Measurements from ENCODE around the gene DOCK1. TPM values are rescaled to one million over a fixed set of nuclear protein-coding genes. Genes with fewer than 3 reads are reported as not detected.

DOCK1 gene
- total RNA-seq, 1 donor from 2014 or later, result 108 TPM

DNA sequence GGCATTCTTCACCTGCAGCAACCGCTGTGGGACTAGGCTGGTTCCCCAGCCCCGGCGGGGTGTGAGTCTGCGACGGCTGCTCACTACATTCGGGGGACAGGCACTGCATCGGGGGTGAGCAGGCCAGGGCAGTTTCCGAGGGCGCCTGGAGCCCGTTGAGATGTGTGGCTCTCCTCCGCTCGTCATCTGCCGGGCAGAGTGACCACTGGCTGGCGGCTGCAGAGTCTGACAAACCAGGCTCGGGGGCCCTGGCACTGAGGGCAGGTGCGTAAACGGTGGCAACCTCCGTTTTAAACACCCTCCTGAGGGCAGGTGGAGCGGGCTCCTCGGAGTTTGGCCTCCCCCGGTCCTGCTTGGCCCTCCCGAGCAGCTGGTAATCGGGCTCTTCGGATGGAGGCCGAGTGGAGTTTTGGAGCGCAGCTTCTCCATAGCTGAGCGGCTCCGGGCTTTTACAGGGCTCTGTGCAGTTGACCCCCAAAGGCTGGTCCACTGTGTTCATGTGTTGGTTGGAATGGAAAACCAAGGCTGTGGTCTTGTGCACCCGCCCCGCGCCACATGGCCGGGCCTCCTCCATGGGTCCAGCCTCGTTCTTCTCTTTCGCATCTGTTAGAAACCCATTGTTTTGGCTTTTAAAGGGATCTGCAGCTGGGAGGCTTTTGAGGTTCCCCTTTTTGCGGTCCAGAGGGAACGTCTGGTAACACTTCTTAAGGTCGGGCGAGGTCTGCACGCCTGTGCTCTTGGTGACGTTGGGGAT is 270.3 kb downstream of the DOCK1 start:
- DNase-seq (ENCODE audit: low read depth), result no peak

DNA sequence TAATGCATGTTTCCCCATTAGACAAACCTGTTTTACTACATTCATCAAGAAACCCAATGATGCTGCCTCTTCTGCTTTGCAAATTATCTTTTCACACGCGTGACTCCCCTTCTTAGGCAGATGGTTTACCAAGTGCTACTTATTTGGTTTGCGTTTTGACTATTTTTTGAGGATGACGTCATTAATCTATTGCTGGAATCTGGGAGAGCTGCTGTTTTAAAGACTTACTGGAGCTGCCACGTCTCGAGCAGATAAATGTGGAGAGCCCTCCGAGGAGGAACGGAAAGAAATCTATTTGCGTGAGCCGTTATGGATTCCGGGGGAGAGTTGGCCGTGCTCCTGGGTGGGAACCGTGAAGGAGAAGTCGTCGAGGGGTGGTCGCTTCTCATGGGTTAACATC is 271.4 kb downstream of the DOCK1 start:
- DNase-seq (ENCODE audit: low read depth), result no peak

DNA sequence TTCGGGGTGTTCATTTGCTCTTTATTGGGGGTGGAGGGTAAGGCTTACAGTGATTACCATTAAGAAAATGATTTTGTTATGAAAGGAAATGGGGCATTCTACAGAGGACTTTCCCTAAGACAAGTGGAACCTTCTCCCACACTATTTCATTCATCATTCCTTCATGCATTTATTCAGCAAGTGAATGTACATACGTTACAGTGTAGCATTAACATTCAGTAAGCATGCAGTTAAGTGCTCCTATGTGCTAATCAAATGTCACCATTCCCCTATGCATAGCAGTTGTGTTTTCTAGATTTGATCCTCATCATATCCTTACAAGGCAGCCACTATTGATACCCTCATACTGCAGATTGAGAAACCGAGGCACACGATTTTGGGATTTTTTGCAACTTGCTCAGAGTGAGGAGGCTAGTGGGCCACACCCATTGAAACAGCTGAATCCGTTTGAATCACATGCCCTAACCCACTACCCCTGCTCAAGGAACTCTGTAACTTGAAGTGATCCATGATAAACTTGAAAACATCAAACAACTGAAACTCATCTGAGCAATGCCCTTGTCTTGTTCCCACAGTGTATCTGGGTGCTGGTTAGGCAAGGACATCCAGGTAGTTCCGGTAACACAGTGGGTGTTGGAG is 274.5 kb downstream of the DOCK1 start:
- DNase-seq (ENCODE audit: low read depth), result no peak

DNA sequence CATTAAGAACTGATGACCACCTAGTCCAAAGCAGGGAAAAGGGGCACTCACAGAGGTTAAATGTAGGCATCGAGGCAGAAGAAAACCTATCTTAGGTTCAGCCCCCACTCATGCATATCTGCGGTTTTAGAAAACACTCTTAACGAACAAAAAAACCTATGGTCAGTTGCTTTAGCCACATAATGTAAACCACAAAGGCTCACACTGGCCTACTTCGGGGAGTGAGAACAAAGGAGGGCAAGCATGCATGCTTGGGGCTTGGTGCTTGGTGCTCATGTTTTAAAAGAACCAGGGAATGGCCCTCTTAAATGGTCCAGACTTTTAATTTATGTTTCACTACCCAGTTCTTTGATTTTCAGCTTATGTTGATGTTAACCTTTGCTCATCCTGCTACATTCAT is 276.9 kb downstream of the DOCK1 start:
- no peak for DNase-seq (ENCODE audit: low read depth)

DNA sequence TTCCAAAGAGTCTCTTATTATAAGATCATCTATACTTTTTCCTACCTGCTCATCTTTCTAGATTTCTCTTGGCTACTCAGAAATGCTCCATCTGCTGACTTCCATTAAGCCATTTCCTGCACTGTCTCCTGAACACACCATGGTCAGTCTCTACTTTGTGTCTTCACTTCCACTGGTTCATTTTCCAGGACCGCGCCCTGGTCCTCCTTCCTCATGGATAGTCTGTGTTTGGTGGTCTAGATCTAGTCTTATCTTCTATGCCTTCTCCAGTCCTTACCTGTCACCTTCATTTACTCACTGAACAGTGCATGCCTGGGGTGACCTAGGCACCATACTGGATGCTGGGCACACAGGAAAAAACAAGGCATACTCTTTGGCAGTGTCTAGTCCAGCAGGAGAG is 279.4 kb downstream of the DOCK1 start:
- DNase-seq (ENCODE audit: low read depth), result no peak

DNA sequence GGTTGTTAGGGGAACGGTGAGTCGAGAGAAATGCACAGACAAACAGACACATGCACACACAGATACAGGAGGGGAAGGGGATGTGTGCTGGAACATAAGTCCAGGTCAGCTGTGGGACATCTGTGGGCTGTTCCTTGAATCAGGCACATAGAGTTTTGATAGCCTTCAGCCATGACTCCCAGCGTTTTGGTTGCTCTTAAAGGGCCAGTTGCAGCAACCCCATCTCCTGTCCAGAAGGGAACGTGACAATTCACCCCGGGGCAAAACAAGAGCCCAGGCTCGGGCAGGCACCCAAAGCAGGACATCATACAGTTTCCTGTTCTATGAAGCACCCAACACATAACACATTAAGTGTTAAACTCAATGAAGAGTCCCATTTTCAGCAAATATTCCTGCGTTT is 281.6 kb downstream of the DOCK1 start:
- no peak for DNase-seq (ENCODE audit: low read depth)

DNA sequence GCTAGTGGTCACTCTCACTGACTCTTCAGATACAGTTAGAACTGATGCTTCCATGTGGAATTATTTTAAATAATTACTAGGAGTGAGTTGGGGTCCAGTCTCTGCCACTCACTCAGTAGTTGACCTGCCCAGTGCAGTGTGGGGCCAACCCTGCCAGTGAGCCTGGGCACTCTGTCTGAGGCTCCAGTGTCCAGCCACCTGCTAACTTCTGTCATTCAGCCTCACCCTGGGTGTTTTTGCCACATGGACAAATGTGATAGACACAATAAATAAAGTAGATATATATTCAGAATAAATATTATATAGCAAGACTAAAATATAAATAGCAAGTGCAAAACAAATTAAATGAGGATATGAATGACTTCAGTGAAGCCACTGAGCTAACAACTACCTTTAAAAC is 284.0 kb downstream of the DOCK1 start:
- no peak for DNase-seq (ENCODE audit: low read depth)

DNA sequence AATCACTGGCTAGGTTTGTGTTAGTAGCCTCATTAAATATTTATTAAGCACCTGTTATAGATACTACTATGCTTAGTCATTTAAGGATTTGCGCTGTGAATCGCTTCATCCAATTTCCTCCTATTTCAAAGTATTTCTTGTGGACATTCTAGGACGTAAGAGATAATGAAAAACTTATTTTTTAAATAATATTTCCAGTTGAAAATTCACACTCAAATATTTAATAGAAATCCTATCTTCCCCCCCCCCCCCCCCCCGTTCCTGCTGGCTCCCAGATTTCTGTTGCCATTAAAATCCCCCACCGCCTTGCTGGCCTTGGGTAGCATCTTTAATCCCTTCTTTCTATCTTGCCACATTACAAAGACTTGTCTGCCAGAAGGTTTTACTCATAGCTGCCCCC is 285.2 kb downstream of the DOCK1 start:
- DNase-seq (ENCODE audit: low read depth), result no peak

DNA sequence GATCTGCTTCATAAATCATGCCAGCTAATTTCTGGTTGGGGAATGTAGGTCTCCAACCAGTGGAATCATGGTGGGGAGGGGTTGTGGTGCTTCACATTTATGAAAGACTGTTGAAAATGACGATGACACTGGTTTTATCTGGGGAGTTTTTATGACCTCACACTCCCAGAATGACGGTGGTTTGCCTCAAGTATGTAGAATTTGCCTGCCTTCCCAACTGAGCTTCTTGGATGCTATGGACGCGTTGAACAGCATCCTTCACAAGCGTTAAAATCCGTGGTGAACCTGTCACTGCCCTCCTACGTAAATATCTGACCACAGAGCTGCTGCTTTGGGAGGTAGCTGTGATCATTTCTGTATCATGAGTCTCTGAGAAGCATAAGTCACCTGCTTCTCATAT is 287.9 kb downstream of the DOCK1 start:
- DNase-seq (ENCODE audit: low read depth), result no peak

DNA sequence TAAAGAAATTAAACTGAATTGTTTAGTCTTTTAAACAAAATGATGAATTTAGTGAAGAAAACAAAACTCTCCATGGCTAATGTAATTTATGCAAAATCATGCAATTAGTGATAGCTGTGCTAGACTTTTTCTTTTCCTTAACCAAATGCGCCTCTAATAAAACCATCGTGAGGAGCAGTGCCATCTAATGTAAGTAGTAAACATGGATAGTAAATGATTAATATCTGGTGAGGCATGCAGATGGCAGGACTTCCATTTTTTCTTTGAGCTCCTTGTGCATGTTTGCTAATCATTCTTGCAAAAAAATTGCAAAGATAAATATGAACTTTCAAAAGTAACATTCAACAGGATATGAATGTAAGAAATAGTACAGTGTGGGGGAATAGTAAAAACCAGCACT is 288.9 kb downstream of the DOCK1 start:
- DNase-seq (ENCODE audit: low read depth), result peak; percentile 28

DNA sequence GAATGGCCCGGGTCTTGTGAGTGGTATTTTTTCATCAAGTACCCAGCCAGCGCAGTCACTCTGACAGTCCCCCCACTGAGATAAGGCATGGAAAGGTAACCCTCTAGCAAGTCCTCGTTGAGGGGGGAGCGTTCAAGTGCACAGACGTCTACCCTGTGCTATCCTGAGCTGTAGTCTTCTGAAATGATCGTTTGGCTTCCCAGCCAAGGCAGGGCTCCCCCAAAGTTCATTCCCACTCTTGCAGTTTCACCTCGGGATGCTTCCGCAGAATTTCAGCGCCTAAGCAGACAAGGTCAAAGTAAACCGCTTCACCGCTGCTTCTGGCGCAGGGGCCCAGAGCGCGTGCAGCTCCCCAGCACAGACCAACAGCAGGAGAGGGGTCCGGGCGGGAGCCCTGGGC is 289.4 kb downstream of the DOCK1 start:
- no peak for DNase-seq (ENCODE audit: low read depth)

DNA sequence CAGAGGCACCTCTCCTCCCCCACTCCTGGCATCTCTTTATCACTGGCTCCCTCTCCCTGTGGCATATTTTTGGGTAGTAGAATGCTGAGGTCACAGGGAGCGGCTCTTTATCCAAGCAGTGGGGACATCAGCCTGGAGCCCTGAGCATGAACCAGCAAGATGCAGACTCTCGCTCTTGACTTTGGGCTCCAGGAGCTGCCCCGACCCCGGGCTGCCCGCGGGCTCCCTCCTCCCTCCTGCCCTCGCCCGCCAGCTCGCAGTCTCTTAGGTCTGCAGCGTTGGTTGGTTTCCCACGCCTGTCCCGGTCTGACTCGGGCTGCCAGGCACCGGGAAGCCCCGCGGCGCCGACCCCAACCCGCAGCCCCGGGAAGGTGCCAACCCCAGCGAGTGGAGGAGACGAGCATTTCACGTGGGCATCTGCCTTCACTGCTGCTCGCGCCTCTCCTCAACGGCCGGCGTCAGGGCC is 289.8 kb downstream of the DOCK1 start:
- no peak for DNase-seq (ENCODE audit: low read depth)

DNA sequence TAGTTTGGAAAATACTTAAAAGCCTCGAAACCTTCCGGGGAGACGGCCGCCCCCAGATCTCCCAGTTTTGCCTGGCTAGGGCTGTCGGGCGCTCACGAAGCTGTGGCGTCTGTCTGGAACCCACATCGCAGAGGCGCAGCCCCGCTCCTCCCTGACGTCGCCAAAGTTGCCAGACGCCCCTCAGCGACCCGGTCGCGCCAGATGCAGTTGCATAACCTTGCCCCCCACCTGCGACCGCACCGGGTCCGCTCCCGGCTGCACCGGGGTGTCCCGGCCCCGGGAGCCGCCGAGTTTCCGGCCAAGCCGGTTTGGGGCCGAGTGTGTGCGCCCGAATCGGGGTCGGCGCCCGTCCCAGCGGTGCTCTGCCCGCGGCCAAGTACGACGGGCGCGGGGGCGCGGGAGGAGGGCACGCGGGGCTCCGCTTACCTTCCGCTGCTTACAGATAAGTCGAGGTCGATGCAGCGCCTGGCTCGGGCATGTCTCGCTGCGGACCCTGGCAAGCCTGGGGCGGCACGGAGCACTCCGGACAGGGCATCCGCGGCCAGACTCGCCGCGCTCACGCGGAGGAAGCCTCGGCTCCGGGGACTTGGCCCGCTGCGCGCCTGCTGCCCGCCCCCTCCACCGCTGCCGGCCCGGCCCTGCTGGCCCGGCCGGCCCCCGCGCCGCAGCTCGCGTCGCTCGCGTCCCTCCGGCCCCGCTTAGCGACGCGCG is 290.5 kb downstream of the DOCK1 start:
- no peak for DNase-seq (ENCODE audit: low read depth)

DNA sequence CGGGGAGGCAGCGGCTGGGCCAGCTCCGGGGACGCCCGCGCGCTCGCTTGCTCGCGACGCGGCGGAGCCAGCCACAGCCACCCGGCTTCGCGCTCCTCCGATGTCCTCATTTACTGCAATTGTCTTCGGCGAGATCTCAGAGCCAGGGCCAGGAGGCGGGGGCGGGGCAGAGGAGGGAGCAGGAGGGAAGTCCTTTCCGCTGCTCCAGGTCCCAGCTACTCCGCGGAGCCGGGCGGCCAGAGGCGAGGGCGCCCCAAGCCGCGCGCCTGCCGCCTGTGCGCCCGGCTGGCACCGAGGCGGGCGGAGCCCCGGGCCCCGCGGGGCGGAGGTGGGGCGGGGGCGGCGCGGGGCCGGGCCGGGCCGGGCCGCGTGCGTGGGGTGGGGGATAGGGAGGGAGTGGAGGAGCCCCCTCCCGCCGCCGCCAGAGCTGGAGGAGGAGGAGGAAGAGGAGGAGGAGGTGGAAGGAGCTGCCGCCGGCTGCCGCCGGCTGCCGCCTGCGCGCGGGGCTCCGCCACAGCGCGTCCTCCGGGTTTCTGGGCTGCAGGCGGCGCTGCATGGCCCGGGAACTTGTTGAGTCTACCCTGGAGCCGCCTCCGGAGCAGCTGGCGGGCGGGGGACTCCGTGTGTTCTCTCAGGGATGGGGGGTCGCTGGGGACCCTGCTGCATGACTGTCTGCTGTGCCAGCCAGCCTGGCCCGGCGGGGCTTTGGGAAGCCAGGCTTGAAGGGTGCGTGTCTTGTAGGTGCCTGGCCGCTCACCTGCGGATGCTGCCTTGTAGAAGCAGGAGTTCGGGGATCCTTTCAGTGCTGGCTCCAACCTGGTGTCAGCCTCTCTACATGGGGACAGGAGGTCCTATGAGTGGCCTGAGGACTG is 291.3 kb downstream of the DOCK1 start, which contains the start of gene INSYN2A:
Gene INSYN2A, minus strand, starts transcription at position 310 of the 872 bp plus-strand sequence. CDS start 20,196 bp downstream, outside the sequence.
- peak; percentile 15 for DNase-seq (ENCODE audit: low read depth)

DNA sequence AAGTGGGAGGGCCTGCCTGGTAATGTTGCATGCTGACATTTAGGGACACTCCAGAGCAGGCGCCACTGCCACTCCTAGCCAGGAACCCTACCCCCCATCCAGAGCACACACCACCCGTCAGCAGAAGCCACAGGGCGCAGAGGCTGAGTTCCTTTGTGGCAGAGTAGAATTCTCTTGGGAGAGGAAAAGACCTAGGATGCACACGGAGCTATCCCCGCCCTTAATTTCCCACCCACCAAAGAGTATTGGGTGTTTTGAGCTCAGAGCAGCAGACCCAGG is 291.9 kb downstream of the DOCK1 start:
- no peak for DNase-seq (ENCODE audit: low read depth)

DNA sequence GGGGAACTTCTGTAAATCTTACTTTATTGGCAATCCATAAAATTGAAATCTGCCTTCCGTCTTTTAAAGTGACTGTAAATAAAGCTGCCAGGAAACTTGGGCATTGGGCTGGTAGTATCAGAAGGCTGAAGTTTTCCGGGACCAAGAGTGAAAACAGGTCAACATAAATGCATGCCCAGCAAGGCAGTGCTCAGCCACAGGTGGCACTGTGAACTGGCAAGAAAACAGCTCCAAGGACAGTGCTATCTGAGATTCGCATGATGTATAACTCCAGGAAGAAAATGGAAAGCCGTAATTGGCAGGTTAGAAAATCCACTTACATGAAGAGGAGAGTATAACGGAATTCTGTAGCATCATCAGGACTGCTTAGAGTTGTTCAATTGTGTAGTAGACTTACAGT is 293.1 kb downstream of the DOCK1 start:
- DNase-seq (ENCODE audit: low read depth), result no peak

DNA sequence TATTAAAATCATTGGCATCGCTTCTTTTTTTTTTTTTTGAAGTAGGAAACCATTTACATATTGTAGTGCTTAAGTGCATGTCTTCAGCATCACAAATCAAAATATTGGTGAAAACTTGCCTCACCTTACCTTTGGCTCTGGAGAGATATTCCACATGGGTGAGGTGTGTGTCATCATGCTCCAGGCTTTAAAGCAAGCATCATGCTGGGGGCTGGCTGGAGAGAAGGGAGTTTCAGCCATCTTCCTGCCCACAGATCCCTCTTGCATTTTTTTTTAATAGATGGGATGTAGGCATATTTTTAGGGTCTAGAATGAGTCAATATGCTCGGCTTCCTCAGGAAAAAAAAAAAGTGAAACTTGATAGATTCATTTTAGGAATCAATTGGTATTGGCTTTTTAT is 293.5 kb downstream of the DOCK1 start:
- no peak for DNase-seq (ENCODE audit: low read depth)

DNA sequence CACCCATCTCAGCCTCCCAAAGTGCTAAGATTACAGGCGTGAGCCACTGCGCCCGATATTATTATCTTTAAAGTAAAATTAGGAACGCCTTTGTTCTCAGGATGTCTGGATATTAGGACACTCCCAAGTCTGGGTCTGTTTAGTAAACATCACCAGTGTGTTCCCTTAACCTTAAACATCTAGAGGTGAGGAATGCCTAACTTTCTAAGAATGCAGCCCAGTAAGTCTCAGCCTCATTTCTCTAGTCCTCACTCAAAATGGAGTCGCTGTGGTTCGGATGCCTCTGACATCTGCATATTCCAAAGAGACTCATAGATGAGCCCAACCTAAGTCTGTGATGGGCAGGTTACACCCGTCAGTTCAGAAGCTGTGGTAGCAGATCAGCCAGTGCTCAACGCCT is 295.4 kb downstream of the DOCK1 start:
- DNase-seq (ENCODE audit: low read depth), result no peak

DNA sequence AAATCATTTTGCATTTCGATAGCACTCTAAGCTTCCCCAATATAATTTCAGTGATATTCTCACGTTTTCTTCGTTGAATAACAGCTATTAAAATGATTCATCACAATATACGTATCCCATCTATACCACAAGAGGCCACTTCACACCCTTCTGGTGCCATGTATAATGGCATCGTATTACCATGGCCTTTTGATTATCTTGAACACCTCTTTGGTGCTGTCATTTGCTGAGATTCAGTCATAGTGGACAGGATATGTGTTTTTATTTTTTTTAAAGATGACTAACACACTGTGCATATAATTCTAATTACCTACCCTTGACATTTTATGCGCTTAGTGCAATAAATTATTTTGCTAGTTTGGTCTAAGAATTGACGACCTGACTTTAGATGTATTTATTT is 297.8 kb downstream of the DOCK1 start:
- DNase-seq (ENCODE audit: low read depth), result no peak

DNA sequence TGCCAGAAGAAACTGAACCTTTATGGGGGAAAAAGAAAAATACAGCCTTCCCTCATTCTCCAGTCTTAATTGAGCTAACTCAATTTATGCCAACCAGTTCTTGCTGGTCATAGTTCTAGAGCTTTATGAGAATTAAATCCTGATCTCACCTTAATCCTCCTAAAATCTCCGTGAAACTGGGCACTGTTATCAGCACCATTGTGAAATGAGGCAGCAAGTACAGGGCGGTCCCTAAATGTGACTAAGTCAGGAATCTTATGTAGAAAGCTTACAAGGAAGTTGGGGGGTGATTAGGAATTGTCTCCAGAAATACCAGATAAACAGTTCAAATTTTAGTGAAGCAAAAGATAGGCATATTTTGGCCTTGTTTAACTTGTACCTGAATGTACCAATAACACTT is 301.9 kb downstream of the DOCK1 start:
- DNase-seq (ENCODE audit: low read depth), result no peak

DNA sequence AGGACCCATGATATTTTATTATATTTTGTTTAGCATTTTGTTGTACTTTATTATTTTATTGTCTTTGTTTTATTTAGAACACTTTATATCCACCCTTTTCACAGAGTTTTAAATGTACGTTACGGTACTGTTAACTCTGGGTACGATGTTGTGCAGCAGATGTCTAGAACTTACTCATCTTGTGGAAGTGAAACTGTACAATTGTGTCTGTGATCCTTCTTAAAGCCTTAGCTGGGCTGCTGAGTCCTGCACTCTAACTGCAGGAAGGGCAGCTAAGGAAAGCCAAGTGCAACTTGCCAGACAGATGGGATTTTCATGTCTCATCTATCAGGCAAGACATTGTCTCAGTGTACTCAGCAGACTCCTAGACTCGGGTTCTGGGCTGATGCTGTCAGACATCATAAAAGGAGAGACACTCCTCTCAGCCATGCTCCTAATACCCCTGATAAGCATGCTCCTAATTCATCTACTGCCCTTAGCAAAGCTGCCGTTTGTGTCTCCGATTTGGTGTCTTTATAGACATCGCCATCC is 305.8 kb downstream of the DOCK1 start:
- no peak for DNase-seq (ENCODE audit: low read depth)

DNA sequence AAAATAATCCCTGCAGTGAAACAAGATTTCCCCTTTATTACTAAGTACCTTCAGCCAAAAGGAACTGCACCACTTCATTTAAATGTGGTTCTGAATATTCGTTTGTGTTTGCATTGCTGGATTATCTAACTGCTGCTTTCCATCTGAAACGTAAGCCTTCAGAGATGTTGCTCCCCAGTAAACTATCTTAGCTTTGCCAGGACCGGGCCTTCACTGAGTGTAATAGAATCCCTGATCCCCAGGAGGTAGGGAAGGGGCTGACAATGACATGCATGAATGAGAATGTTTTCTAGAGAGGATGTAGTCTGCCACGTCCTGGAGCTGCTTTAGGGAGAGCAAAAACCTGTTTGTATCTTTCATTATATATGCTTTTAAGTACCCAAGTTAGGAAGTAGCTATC is 310.6 kb downstream of the DOCK1 start:
- no peak for DNase-seq (ENCODE audit: low read depth)
